HL-60 (cell line): ENCODE measurements around the gene PEX6.

Experiments used
- GABPA ChIP-seq: IDR thresholded peaks from 2 replicates; pipeline ENCODE4 v1.6.1; 2012; ENCODE audit warnings: low read depth
- POLR2AphosphoS5 ChIP-seq: IDR thresholded peaks from 2 replicates; pipeline ENCODE4 v1.6.1; 2012; ENCODE audit warnings: low read depth
- SPI1 ChIP-seq: IDR thresholded peaks from 2 replicates; pipeline ENCODE4 v1.6.1; 2012; ENCODE audit warnings: low read depth, mild to moderate bottlenecking, borderline replicate concordance
- TF ChIP-seq, protein P1 (sequence below): IDR thresholded peaks from one replicate; pipeline ENCODE4 v1.5.1; 2011; ENCODE audit warnings: low read length, control low read depth, inconsistent platforms; ENCODE audit not compliant: insufficient read depth
- TF ChIP-seq, protein P2 (sequence below): IDR thresholded peaks from 2 replicates; pipeline ENCODE4 v1.6.1; 2012; ENCODE audit warnings: low read depth; ENCODE audit not compliant: insufficient replicate concordance

DNA sequence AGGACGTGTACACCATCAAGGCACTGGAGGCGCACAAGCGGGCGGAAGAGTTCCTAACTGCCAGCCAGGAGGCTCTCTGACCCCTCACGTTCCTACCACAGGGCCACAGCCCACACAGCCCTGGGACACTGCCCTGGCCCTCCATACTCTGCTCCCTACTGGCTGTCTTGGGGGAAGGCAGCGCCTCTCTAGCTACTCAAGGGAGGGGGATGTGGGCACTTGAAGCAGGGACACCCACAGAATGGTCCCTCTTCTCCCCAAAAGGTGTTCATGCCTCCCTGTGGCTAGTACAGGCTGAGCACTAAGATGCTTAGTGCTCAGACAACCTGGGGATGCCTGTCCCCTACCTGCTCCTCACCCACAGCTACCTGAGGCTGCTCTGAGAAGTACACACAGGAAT lies 32.2 kb upstream of the PEX6 start:
- TF ChIP-seq, protein P1, sequence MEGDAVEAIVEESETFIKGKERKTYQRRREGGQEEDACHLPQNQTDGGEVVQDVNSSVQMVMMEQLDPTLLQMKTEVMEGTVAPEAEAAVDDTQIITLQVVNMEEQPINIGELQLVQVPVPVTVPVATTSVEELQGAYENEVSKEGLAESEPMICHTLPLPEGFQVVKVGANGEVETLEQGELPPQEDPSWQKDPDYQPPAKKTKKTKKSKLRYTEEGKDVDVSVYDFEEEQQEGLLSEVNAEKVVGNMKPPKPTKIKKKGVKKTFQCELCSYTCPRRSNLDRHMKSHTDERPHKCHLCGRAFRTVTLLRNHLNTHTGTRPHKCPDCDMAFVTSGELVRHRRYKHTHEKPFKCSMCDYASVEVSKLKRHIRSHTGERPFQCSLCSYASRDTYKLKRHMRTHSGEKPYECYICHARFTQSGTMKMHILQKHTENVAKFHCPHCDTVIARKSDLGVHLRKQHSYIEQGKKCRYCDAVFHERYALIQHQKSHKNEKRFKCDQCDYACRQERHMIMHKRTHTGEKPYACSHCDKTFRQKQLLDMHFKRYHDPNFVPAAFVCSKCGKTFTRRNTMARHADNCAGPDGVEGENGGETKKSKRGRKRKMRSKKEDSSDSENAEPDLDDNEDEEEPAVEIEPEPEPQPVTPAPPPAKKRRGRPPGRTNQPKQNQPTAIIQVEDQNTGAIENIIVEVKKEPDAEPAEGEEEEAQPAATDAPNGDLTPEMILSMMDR, result no peak
- TF ChIP-seq POLR2AphosphoS5 (no peak), GABPA (no peak), SPI1 (no peak)
- TF ChIP-seq, protein P2, sequence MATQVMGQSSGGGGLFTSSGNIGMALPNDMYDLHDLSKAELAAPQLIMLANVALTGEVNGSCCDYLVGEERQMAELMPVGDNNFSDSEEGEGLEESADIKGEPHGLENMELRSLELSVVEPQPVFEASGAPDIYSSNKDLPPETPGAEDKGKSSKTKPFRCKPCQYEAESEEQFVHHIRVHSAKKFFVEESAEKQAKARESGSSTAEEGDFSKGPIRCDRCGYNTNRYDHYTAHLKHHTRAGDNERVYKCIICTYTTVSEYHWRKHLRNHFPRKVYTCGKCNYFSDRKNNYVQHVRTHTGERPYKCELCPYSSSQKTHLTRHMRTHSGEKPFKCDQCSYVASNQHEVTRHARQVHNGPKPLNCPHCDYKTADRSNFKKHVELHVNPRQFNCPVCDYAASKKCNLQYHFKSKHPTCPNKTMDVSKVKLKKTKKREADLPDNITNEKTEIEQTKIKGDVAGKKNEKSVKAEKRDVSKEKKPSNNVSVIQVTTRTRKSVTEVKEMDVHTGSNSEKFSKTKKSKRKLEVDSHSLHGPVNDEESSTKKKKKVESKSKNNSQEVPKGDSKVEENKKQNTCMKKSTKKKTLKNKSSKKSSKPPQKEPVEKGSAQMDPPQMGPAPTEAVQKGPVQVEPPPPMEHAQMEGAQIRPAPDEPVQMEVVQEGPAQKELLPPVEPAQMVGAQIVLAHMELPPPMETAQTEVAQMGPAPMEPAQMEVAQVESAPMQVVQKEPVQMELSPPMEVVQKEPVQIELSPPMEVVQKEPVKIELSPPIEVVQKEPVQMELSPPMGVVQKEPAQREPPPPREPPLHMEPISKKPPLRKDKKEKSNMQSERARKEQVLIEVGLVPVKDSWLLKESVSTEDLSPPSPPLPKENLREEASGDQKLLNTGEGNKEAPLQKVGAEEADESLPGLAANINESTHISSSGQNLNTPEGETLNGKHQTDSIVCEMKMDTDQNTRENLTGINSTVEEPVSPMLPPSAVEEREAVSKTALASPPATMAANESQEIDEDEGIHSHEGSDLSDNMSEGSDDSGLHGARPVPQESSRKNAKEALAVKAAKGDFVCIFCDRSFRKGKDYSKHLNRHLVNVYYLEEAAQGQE, result no peak
